ENCODE data around the gene TC2N. TPM values are rescaled to one million over a fixed set of nuclear protein-coding genes. Genes with fewer than 3 reads are reported as not detected.

The TC2N gene
- total RNA-seq, 1 experiment from 2014 or later, result 16.4 TPM

DNA sequence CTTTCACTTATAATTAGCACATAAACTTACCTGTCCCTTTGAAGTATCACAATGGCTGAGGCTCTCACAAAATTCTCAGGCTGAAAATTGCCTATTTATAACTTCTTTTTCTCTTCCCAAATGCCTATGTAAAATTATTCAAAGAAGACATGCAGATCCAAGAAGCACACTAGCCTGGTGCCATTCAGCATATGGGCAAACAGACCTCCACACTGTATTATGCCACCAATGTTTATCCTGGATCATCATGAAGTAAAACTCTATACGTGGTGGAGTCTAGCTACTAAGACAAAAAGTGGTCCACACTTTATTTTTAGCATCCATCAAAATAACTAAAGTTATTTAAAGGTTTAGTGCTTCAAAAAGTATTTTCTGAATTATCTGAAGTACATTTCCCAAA is 15.8 kb downstream of the TC2N start:
- DNase-seq, result no peak
- Mint-ChIP-seq H3K4me3 (no peak overlapping the region), H3K27ac (no peak overlapping the region), H3K4me1 (peaks cover 6 to 18% of the 10 kb centered on the region in 2 experiments), H3K27me3 (ENCODE audit: low read depth) (peaks cover 4% of the 10 kb centered on the region), H3K36me3 (ENCODE audit: insufficient read depth in 1 of 3, low read depth in 3 of 3) (no peaks in the 10 kb centered on the region), H3K9me3 (peaks cover 0 to 2% of the 10 kb centered on the region in 2 experiments; a peak in 1 of 5 replicates)
- Histone ChIP-seq H3K79me2 (ENCODE audit: insufficient read depth, low read length) (no peaks in the 10 kb centered on the region), H3K9ac (ENCODE audit: extremely low read depth, insufficient read length, low read length) (no peak overlapping the region), H3K23me2 (ENCODE audit: insufficient read length, low read depth, low read length, poor library complexity, severe bottlenecking) (no peaks in the 10 kb centered on the region), H2BK20ac (ENCODE audit: low read depth, low read length, poor library complexity, severe bottlenecking) (no peak overlapping the region), H2AFZ (ENCODE audit: low read length) (no peak overlapping the region), H3K27me3 (ENCODE audit: insufficient read depth, low read length) (no peaks in the 10 kb centered on the region), H3K79me1 (ENCODE audit: insufficient read depth, low read depth, low read length, poor library complexity, severe bottlenecking) (no peaks in the 10 kb centered on the region), H2BK120ac (ENCODE audit: low read depth, low read length, poor library complexity, severe bottlenecking) (no peak overlapping the region), H3K23ac (ENCODE audit: insufficient read length, low read depth, low read length) (no peak overlapping the region), H3K4me2 (ENCODE audit: insufficient read depth, insufficient read length, low read length) (no peak overlapping the region), H3K27ac (ENCODE audit: insufficient read length, low read depth, low read length) (no peak overlapping the region), H3K4ac (ENCODE audit: low read depth, low read length) (no peak overlapping the region), H3K9me3 (ENCODE audit: control insufficient read depth, low read depth, low read length) (no peaks in the 10 kb centered on the region), H2AK5ac (ENCODE audit: insufficient read length, low read length) (no peak overlapping the region), H4K5ac (ENCODE audit: insufficient read length, low read depth, low read length) (no peak overlapping the region), H3T11ph (ENCODE audit: low read length) (no peak overlapping the region), H4K8ac (replicated peaks; ENCODE audit: insufficient read length, low read depth, low read length) (no peak overlapping the region), H3K56ac (ENCODE audit: insufficient read length, low read depth, low read length) (no peak overlapping the region), H4K91ac (ENCODE audit: insufficient read length, low read depth, low read length) (no peak overlapping the region), H2BK5ac (ENCODE audit: insufficient read length, low read length) (no peak overlapping the region), H3K4me1 (ENCODE audit: insufficient read depth, low read length) (no peaks in the 10 kb centered on the region), H3K14ac (ENCODE audit: insufficient read depth, low read length) (no peak overlapping the region), H4K20me1 (ENCODE audit: control insufficient read depth, insufficient read depth, insufficient read length) (no peaks in the 10 kb centered on the region), H3K18ac (ENCODE audit: insufficient read length, low read depth, low read length) (no peak overlapping the region), H2BK12ac (ENCODE audit: insufficient read length, low read depth, low read length) (no peak overlapping the region), H2BK15ac (ENCODE audit: low read depth, low read length) (no peak overlapping the region)
- WGBS (ENCODE audit: extremely low coverage, insufficient read length, low lambda C conversion rate), result no CpG with 5 or more reads among the region's 1 CpG
- TF ChIP-seq, protein P1, sequence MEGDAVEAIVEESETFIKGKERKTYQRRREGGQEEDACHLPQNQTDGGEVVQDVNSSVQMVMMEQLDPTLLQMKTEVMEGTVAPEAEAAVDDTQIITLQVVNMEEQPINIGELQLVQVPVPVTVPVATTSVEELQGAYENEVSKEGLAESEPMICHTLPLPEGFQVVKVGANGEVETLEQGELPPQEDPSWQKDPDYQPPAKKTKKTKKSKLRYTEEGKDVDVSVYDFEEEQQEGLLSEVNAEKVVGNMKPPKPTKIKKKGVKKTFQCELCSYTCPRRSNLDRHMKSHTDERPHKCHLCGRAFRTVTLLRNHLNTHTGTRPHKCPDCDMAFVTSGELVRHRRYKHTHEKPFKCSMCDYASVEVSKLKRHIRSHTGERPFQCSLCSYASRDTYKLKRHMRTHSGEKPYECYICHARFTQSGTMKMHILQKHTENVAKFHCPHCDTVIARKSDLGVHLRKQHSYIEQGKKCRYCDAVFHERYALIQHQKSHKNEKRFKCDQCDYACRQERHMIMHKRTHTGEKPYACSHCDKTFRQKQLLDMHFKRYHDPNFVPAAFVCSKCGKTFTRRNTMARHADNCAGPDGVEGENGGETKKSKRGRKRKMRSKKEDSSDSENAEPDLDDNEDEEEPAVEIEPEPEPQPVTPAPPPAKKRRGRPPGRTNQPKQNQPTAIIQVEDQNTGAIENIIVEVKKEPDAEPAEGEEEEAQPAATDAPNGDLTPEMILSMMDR (conservative IDR thresholded peaks at IDR 0.05), result no peak
